A673 (cell line): ENCODE measurements around the gene GRM5. TPM values are rescaled to one million over a fixed set of nuclear protein-coding genes. Genes with fewer than 3 reads are reported as not detected.

ENCODE experiments used
- BruUV-seq: library from RNA; stranded (reverse); fragments of 400-500 nt; replicated peaks from 2 replicates; lab custom pipeline; 2021; lab: Mats Ljungman, UMichigan
- CTCF ChIA-PET: fragments of 300-600 bp; sonication (Branson Sonifier 250); formaldehyde crosslinking; loops from one replicate; lab custom pipeline; 2022; ENCODE audit warnings: antibody characterized with exemption; lab: Charles Lee
- POLR2A ChIA-PET: fragments of 300-600 bp; sonication (Branson Sonifier 250); formaldehyde crosslinking; loops from one replicate; lab custom pipeline; 2022; ENCODE audit warnings: antibody characterized with exemption; ENCODE audit not compliant: low non-redundant PET; lab: Charles Lee
- DNase-seq: peaks from one replicate; pipeline ENCODE4 v3.0.0-alpha.2; 2015; ENCODE audit warnings: low spot score
- H3K27ac ChIP-seq: fragments of 200-600 bp; sonication (generic); 2 replicates; pipeline ENCODE4 v1.5.1; 2016; ENCODE audit warnings: mixed run types, low read depth, mild to moderate bottlenecking, mixed read lengths, antibody characterized with exemption, low read length; ENCODE audit not compliant: poor library complexity, severe bottlenecking
- H3K27me3 ChIP-seq: fragments of 200-600 bp; sonication (generic); replicated peaks from 2 replicates; pipeline ENCODE4 v1.6.1; 2017; ENCODE audit warnings: mixed run types, low read depth, mild to moderate bottlenecking, mixed read lengths, antibody characterized with exemption, low read length; ENCODE audit not compliant: insufficient read depth, poor library complexity
- H3K36me3 ChIP-seq: fragments of 200-600 bp; sonication (generic); 2 replicates; pipeline ENCODE4 v1.6.1; 2016; ENCODE audit warnings: mixed run types, mild to moderate bottlenecking, mixed read lengths, antibody characterized with exemption, low read length; ENCODE audit not compliant: insufficient read depth, poor library complexity, severe bottlenecking
- H3K4me1 ChIP-seq: fragments of 200-600 bp; sonication (generic); 2 replicates; pipeline ENCODE4 v1.6.1; 2017; ENCODE audit warnings: mixed run types, mild to moderate bottlenecking, mixed read lengths, antibody characterized with exemption, low read length; ENCODE audit not compliant: insufficient read depth, poor library complexity, severe bottlenecking
- H3K4me3 ChIP-seq: fragments of 200-600 bp; sonication (generic); 2 replicates; pipeline ENCODE4 v1.5.1; 2016; ENCODE audit warnings: low read depth, mixed run types, mild to moderate bottlenecking, mixed read lengths, low read length; ENCODE audit not compliant: poor library complexity, severe bottlenecking
- H3K9me3 ChIP-seq: fragments of 200-600 bp; sonication (generic); 2 replicates; pipeline ENCODE4 v1.6.1; 2016; ENCODE audit warnings: mixed run types, low read depth, mild to moderate bottlenecking, mixed read lengths, antibody characterized with exemption, low read length; ENCODE audit not compliant: poor library complexity, severe bottlenecking
- EZH2 ChIP-seq: fragments of 200-600 bp; sonication (generic); IDR thresholded peaks from 2 replicates; pipeline ENCODE4 v1.6.1; 2017; ENCODE audit warnings: borderline replicate concordance, low read depth, mild to moderate bottlenecking, mixed read lengths, antibody characterized with exemption, low read length; ENCODE audit not compliant: poor library complexity, severe bottlenecking
- intact Hi-C: fragments of 100-400 bp; cut with micrococcal nuclease; formaldehyde crosslinking; loops from one replicate; pipeline ENCODE4 v1.10.0; 2022; ENCODE audit not compliant: unreplicated experiment
- total RNA-seq: library from RNA; stranded (reverse); gene quantifications from 2 replicates; pipeline ENCODE4 v1.2.3, GENCODE V29; 2021
- TF ChIP-seq, protein P1 (sequence below): fragments of 300-800, 200-600 bp; sonication (generic); conservative IDR thresholded peaks from 2 replicates; pipeline ENCODE4 v1.5.1; 2017; ENCODE audit warnings: low read depth, mild to moderate bottlenecking, antibody characterized with exemption, low read length, moderate library complexity, mixed read lengths

The GRM5 gene
- total RNA-seq, 1 experiment from 2014 or later, result not detected

DNA sequence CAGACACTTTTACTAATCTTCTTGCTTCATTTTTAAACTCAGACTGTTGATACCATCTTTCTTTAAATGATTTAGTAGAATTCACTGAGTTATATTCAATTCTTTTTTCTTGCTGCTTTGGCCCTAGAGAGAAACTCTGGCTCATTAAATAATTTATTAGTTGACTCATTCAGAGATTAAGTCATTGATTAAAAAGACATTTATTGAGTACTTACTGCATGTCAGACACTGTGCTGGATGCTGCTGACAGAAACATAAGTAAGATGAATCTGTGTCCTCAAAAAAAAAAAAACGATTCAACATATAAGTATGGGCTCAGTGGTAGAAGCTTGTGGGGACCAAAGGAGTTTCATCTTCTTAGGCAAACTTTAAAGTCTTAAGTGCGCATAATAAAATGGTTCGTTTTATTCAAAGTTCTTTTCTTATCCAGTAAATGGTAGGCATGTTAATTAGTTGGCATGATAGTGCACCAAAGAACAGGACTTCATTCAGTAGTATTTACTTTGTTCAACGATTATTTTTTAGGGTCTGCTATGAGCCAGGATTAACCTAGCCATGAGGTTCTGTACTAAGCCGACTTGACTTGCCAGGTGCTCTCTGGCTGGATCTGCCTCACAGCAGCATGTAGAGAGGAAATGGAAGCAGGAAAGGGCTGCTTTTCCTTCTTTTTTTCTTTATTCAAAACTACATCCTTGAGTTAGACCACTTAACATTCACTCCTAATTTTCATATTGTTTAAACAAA is 447.3 kb downstream of the GRM5 start:
- no TSS peak for BruUV-seq

DNA sequence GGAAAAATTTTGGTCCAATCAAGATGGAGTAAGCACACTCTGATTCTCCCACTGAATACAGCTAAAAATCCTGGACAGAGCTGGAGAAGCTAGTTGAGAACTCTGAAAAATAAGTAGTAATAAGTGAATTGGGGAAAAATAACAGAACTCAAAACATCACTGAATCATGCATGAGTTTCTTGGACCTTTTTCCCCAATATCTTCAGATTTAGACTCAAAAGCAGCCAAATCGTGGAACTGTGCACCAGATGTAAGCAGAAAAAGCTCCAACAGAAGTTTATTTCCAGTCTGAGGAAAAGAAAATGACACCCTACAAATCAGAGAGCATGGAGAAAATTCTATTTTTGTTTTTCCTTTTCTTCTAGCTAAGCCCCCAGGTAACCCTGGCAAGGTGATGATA is 448.6 kb downstream of the GRM5 start:
- no peaks in the 10 kb centered on the region for H3K4me1 ChIP-seq
- intact Hi-C loops, result no loop called here
- no TSS peak for BruUV-seq
- ChIA-PET CTCF (no interaction called here), POLR2A (no interaction called here)
- H3K9me3 ChIP-seq, result no peaks in the 10 kb centered on the region
- peaks cover 36% of the 10 kb centered on the region for H3K27me3 ChIP-seq
- no peak overlapping the region for H3K4me3 ChIP-seq
- H3K27ac ChIP-seq, result no peak overlapping the region
- no peaks in the 10 kb centered on the region for H3K36me3 ChIP-seq
- TF ChIP-seq, protein P1, sequence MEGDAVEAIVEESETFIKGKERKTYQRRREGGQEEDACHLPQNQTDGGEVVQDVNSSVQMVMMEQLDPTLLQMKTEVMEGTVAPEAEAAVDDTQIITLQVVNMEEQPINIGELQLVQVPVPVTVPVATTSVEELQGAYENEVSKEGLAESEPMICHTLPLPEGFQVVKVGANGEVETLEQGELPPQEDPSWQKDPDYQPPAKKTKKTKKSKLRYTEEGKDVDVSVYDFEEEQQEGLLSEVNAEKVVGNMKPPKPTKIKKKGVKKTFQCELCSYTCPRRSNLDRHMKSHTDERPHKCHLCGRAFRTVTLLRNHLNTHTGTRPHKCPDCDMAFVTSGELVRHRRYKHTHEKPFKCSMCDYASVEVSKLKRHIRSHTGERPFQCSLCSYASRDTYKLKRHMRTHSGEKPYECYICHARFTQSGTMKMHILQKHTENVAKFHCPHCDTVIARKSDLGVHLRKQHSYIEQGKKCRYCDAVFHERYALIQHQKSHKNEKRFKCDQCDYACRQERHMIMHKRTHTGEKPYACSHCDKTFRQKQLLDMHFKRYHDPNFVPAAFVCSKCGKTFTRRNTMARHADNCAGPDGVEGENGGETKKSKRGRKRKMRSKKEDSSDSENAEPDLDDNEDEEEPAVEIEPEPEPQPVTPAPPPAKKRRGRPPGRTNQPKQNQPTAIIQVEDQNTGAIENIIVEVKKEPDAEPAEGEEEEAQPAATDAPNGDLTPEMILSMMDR, result no peak
- no peak for TF ChIP-seq EZH2
- no peak for DNase-seq

More for the DNA sequence above, 447.3 kb downstream of the GRM5 start:
- intact Hi-C loops, result no loop called here
- Histone ChIP-seq H3K4me1 (no peaks in the 10 kb centered on the region), H3K27me3 (peaks cover 41% of the 10 kb centered on the region), H3K9me3 (no peaks in the 10 kb centered on the region), H3K27ac (no peak overlapping the region), H3K36me3 (no peaks in the 10 kb centered on the region), H3K4me3 (no peak overlapping the region)
- ChIA-PET CTCF (no interaction called here), POLR2A (no interaction called here)
- no peak for DNase-seq
- no peak for TF ChIP-seq EZH2
- TF ChIP-seq, protein P1, result no peak

DNA sequence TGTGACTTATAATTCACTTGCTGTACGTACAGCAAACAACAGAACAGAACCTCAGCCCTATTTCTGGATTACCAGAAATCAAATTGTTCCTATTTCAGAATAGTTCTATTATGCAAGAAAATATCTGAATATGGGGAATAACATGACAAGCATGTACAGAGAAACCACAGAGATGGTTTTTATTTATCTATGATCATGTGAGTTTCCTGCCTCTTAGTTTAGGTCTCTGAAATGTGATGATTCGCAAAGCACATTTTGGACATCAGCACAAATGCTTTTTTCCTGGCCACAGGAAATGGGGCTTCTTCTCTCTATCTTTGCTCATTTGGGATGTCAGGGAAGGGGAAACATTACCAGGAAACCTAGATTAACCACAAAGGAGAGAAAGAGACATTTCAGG is 461.5 kb downstream of the GRM5 start:
- POLR2A ChIA-PET, result no interaction called here
- H3K4me3 ChIP-seq, result no peak overlapping the region
- DNase-seq, result no peak
- no peak overlapping the region for H3K27ac ChIP-seq
- no TSS peak for BruUV-seq
- intact Hi-C loops, result no loop called here
- H3K27me3 ChIP-seq, result peaks cover 4% of the 10 kb centered on the region
- H3K36me3 ChIP-seq, result no peaks in the 10 kb centered on the region
- no peaks in the 10 kb centered on the region for H3K9me3 ChIP-seq
- no peak for TF ChIP-seq EZH2
- TF ChIP-seq, protein P1, result no peak
- H3K4me1 ChIP-seq, result no peaks in the 10 kb centered on the region
- CTCF ChIA-PET, result no interaction called here
